Mucosa of gallbladder (tissue), 1 donor: Measurements from ENCODE around the gene OTUD5. TPM values are rescaled to one million over a fixed set of nuclear protein-coding genes. Genes with fewer than 3 reads are reported as not detected.
A peak's percentile ranks its signal among the peaks of the same experiment; 100 is the strongest.

ENCODE experiments used
- DNase-seq: peaks from one replicate; pipeline ENCODE4 v3.0.0-alpha.2; 2020; ENCODE audit warnings: low spot score
- total RNA-seq: library from RNA; stranded (reverse); gene quantifications from one replicate; pipeline ENCODE4 v1.2.1, GENCODE V29; 2021
- donor health status: DM: no; HTN: no; CAD: no.

The OTUD5 gene
- total RNA-seq, 1 donor from 2014 or later = 57.3 TPM

- peak; percentile 80 for DNase-seq
Observed at GRCh38 chrX:48911412-48912182, 45.8 kb downstream of the OTUD5 start, which contains the start of gene SLC35A2. Gene SLC35A2 (minus strand): TSS chrX:48911646. CDS start chrX:48911636, 10 bp downstream.

- no peak for DNase-seq
Observed at GRCh38 chrX:48910926-48911411, 46.4 kb downstream of the OTUD5 start.

DNA sequence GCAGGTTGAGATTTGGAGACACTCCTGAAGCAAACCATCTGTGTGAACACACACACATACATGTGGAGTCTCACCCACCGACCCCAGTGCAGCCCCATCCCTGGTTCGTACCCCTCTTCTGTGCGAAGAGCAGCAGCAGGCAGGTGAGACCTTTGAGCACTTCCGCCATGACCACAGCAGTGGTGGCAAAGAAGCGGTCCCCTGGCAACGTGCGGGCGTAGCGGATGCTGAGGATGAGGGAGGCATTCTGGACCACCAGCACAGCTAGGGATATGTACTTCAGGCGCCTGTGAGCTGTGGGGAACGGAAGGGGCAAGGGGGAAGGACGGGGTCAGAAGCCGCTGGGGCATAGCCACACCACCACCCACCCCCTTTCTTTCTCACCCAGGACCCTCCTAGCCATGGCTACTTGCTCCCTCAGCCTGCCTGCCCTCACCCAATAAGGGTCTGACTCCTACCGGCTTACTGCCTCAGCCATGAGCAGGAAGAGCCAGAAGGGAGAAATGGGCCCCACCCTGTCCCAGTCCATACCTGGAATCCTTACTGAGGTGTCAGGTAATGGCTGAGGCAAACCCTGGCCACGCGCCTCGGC, 47.6 kb downstream of the OTUD5 start:
- DNase-seq = no peak

- no peak for DNase-seq
Observed at GRCh38 chrX:48908600-48908999, 48.8 kb downstream of the OTUD5 start.

GRCh38 chrX:48905090-48905790, 52.2 kb downstream of the OTUD5 start:
- DNase-seq = no peak

GRCh38 chrX:48904626-48905025, 52.8 kb downstream of the OTUD5 start:
- DNase-seq = no peak

DNA sequence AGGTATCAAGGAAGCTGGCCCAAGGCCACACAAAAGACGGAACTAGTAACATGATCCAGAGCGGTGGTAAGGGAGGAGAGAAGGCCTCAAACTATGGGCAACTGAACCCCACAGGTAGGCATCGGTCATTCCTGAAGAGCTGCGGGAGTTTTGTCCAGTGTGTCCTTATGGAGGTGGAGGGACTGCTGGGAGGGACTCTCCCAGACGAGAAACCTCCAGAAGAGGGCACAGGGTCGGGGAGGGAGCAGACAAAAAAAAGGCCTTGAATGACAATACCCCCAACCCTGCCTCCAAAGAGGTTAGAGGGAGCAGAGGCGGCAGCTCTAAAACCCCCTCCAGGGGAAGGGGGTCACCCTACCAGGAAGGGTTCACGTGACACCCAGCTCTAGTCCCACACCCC, 53.2 kb downstream of the OTUD5 start:
- no peak for DNase-seq

DNA sequence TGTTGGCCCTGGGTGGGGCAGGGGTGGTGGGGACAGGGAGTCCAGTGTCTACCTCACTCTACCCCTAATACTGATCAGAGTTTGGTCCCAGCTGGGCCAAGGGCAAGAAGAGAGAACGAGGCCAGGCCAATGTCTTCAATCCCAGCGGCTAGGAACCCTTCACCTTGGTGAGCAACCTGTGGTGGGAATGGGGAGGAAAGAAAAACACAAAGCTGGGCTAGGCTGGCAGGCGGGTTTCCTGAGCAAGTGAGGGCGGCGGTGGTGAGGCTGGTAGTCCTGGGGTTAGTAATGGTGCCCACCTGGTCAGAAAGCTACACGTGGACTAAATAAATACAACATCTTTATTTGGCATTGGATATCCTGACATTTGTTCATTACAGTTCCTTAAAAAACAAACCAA, 54.1 kb downstream of the OTUD5 start:
- no peak for DNase-seq

DNA sequence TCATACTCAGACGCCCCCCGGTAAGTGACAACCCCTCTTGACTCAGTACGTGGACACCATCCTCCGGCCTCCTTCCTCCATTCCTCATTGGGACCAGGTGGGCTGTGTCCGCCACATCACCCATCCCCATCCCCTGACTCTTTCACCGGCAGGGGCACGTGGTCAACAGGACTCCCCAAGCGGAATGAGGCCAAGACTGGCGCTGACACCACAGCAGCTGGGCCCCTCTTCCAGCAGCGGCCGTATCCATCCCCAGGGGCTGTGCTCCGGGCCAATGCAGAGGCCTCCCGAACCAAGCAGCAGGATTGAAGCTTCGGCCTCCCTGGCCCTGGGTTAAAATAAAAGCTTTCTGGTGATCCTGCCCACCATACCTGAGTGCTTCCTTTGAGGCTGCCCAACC, 54.6 kb downstream of the OTUD5 start:
- no peak for DNase-seq

DNA sequence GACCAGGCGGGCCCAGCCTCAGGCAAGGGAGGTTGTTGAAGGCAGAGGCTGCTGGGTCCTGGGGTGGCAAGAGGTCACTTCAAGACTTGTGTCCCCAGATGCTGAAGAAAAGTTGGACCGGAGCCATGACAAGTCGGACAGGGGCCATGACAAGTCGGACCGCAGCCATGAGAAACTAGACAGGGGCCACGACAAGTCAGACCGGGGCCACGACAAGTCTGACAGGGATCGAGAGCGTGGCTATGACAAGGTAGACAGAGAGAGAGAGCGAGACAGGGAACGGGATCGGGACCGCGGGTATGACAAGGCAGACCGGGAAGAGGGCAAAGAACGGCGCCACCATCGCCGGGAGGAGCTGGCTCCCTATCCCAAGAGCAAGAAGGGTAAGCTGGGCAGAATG, 55.3 kb downstream of the OTUD5 start:
- DNase-seq = no peak

- DNase-seq = no peak
Observed at GRCh38 chrX:48901069-48901468, 56.3 kb downstream of the OTUD5 start.

- DNase-seq = no peak
Observed at GRCh38 chrX:48899078-48899410, 58.4 kb downstream of the OTUD5 start.

DNA sequence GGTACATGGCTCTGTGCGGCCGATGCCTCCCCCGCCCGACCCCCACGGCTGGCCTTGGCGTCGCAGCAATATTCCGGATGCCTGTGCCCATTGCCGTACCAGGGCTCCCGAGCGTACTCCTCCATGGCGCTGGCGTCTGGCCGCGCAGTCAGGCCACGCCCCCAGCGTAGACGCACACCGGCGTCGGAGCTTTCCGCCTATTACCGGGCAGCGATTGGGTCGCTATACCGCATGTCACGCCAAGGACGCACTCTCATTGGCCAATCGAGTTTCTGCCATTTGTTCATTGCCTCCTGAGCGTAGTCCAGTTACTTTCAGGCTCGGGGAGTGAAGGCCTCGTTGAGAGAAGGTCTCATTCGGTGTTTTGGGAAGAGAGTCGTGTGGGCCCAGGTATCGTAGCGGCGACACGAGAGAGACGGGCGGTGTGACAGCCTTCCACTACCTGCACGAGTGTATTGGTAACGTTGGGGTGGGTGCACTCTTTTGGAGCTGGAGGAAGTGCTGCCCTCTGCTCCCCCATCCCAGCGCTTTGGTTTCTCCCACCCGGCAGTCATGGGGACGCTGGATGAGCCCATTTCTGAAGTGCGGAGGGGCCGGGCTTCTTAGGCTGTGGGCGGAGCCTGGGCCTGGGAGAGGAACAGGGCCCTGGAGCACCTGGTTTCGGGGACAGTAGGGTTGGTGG, 59.6 kb downstream of the OTUD5 start, which contains the start of the genes PQBP1 and TIMM17B:
PQBP1 (plus strand) TSS at position 306 of the 682 bp plus-strand sequence. CDS start 580 bp downstream, outside the sequence.
TIMM17B (minus strand) TSS at position 144 of the 682 bp plus-strand sequence; CDS start at position 125, 19 bp downstream.
- DNase-seq = peak; percentile 91

GRCh38 chrX:48897157-48897624, 60.2 kb downstream of the OTUD5 start:
- DNase-seq = peak; percentile 67

GRCh38 chrX:48896611-48897011, 60.8 kb downstream of the OTUD5 start:
- DNase-seq = no peak

GRCh38 chrX:48894891-48895290, 62.5 kb downstream of the OTUD5 start:
- DNase-seq = no peak

GRCh38 chrX:48893556-48894348, 63.7 kb downstream of the OTUD5 start:
- DNase-seq = no peak

- DNase-seq = no peak
Observed at GRCh38 chrX:48892896-48893295, 64.5 kb downstream of the OTUD5 start.

- DNase-seq = peak; percentile 85
Observed at GRCh38 chrX:48891402-48892288, 65.8 kb downstream of the OTUD5 start.

- DNase-seq = no peak
Observed at GRCh38 chrX:48890934-48891401, 66.4 kb downstream of the OTUD5 start.
